Neural progenitor cell (in vitro differentiated cells): ENCODE data around the gene PCNX1.

Experiments
- CTCF ChIP-seq: fragments of 200-600 bp; sonication (generic); IDR thresholded peaks from 2 replicates; pipeline ENCODE4 v1.5.1; 2017; ENCODE audit warnings: antibody characterized with exemption, mild to moderate bottlenecking
- EZH2 ChIP-seq: fragments of 200-600 bp; sonication (generic); IDR thresholded peaks from 2 replicates; pipeline ENCODE4 v1.6.1; 2017; ENCODE audit warnings: antibody characterized with exemption, mild to moderate bottlenecking, moderate library complexity

- TF ChIP-seq CTCF = no peak
- no peak for TF ChIP-seq EZH2
Observed at GRCh38 chr14:70908935-70909641, 1.8 kb downstream of the PCNX1 start.
